ENCODE results near the gene PHF5A.

GRCh38 chr22:41488076-41488475, 19.6 kb upstream of the PHF5A start:
- TF ChIP-seq EZH2 (IDR thresholded peaks at IDR 0.05; ENCODE audit: insufficient read depth, poor library complexity, severe bottlenecking) = no peak
- TF ChIP-seq EZH2phosphoT487 (IDR thresholded peaks at IDR 0.05; ENCODE audit: insufficient read depth, low read depth) = no peak
